ENCODE data around the gene BANF1. TPM values are rescaled to one million over a fixed set of nuclear protein-coding genes. Genes with fewer than 3 reads are reported as not detected.

Gene BANF1
- total and polyA plus RNA-seq, 2 of the 13 experiments (the other 11 are each of a cell fraction or from before 2014, with no cell fraction given) = 40.5 to 86.5 TPM

GRCh38 chr11:65961267-65962140 lies 40.8 kb upstream of the BANF1 start, which contains the start of gene SART1 (continued):
- TF ChIP-seq ZSCAN29 (CRISPR knock-in tag; conservative IDR thresholded peaks at IDR 0.05) (peak; percentile 77; the same call in 1 of the 2 replicates), ZNF598 (CRISPR knock-in tag; IDR thresholded peaks at IDR 0.05; ENCODE audit: borderline replicate concordance) (peak; percentile 89; the same call in 1 of the 2 replicates), FIP1L1 (IDR thresholded peaks at IDR 0.05; ENCODE audit: borderline replicate concordance, insufficient read depth, low read depth, low read length) (no peak), NR2F6 (IDR thresholded peaks at IDR 0.05) (no peak), NR2F6 (CRISPR knock-in tag; IDR thresholded peaks at IDR 0.05) (no peak), ZNF790 (CRISPR knock-in tag; IDR thresholded peaks at IDR 0.05; ENCODE audit: borderline replicate concordance) (no peak), MTA3 (CRISPR knock-in tag; IDR thresholded peaks at IDR 0.05) (no peak), HDAC6 (IDR thresholded peaks at IDR 0.05; ENCODE audit: low read depth, low read length) (no peak), PLRG1 (conservative IDR thresholded peaks at IDR 0.05) (no peak), ZNF10 (CRISPR knock-in tag; IDR thresholded peaks at IDR 0.05; ENCODE audit: borderline replicate concordance, low read depth) (no peak), POGZ (CRISPR knock-in tag; IDR thresholded peaks at IDR 0.05) (peak; percentile 64), FOXM1 (CRISPR knock-in tag; IDR thresholded peaks at IDR 0.05) (no peak), ZNF503 (CRISPR knock-in tag; IDR thresholded peaks at IDR 0.05) (0 out of 2 replicates have a peak, but pooled peaks have one; percentile 66), ATF3 (CRISPR knock-in tag; IDR thresholded peaks at IDR 0.05) (no peak), ZNF567 (CRISPR knock-in tag; IDR thresholded peaks at IDR 0.05; ENCODE audit: borderline replicate concordance) (no peak), SALL2 (CRISPR knock-in tag; IDR thresholded peaks at IDR 0.05) (peak; percentile 72), ZNF687 (CRISPR knock-in tag; IDR thresholded peaks at IDR 0.05) (peak; percentile 94), ZNF235 (CRISPR knock-in tag; IDR thresholded peaks at IDR 0.05; ENCODE audit: borderline replicate concordance) (no peak), MTF2 (CRISPR knock-in tag; IDR thresholded peaks at IDR 0.05; ENCODE audit: borderline replicate concordance) (no peak)
- TF ChIP-seq, protein P1, sequence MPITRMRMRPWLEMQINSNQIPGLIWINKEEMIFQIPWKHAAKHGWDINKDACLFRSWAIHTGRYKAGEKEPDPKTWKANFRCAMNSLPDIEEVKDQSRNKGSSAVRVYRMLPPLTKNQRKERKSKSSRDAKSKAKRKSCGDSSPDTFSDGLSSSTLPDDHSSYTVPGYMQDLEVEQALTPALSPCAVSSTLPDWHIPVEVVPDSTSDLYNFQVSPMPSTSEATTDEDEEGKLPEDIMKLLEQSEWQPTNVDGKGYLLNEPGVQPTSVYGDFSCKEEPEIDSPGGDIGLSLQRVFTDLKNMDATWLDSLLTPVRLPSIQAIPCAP (CRISPR knock-in tag; IDR thresholded peaks at IDR 0.05; ENCODE audit: low read depth) = 0 out of 2 replicates have a peak, but pooled peaks have one; percentile 53

Measured in HepG2 (cell line).